GM19395 (cell line): ENCODE results near the gene ZFYVE19.

Source experiments
- ATAC-seq: cut with Tn5 transposase; IDR thresholded peaks from one replicate; pipeline ENCODE4 v1.9.1; 2021; ENCODE audit warnings: mild to moderate bottlenecking, moderate library complexity; ENCODE audit not compliant: unreplicated experiment

ZFYVE19 gene, protein sequence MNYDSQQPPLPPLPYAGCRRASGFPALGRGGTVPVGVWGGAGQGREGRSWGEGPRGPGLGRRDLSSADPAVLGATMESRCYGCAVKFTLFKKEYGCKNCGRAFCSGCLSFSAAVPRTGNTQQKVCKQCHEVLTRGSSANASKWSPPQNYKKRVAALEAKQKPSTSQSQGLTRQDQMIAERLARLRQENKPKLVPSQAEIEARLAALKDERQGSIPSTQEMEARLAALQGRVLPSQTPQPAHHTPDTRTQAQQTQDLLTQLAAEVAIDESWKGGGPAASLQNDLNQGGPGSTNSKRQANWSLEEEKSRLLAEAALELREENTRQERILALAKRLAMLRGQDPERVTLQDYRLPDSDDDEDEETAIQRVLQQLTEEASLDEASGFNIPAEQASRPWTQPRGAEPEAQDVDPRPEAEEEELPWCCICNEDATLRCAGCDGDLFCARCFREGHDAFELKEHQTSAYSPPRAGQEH

DNA sequence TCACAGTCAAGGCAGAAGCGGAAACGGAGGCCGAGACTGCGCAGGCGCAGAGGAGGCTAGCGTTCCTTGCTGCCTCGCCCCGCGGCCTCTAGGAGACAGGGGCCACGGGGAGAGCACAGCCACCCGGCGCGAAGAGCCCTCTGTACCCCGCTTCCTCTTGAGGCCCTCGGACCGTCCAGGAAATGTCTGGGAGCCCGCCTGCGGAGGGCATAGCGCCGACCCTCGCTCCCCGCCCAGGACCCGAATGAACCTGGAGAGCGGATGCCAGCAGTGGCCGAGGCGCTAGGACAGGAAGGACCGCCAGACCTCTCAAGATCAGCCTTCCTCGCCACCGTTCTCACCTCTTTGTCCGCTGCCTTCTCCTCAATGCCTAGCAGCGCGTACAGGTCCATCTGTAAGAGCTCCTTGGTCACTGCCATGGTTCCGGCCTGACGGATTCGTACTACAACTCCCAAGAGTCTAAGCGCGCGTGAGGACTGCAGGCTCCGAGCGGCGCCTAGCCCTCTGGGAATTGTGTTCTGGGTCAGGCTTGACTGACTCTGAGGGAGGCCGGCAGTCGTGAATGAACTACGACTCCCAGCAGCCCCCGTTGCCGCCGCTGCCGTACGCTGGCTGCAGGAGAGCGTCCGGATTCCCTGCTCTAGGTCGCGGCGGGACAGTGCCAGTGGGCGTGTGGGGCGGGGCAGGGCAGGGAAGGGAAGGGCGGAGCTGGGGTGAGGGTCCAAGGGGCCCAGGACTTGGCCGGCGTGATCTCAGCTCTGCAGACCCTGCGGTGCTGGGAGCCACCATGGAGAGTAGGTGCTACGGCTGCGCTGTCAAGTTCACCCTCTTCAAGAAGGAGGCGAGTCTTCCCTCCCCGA lies at the start of gene ZFYVE19, which contains the start of gene DNAJC17:
TSS of gene ZFYVE19 (plus strand) at position 62 of the 860 bp plus-strand sequence. CDS start at position 563, 501 bp downstream.
TSS of gene DNAJC17 (minus strand) at position 446 of the 860 bp plus-strand sequence. CDS start at position 419, 27 bp downstream.
- peak; percentile 94 for ATAC-seq

DNA sequence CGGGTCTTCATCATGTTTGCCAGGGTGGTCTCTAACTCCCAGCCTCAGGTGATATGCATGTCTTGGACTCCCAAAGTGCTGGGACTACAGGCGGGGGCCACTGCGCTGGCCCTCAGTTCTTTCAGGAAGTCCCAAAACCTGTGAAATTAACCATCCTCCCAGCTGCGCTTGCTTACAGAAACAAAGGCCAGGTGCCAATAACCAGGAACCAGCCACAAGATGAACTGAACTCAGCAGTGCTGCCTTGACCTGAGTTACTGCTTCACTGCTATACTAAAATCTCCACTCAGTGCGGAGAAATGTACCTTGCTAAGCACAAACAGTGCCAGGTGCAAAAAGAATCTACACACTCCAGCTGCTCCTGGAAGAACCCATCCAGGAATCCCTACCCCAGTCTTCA lies 46.9 kb upstream of the ZFYVE19 start:
- ATAC-seq: no peak

DNA sequence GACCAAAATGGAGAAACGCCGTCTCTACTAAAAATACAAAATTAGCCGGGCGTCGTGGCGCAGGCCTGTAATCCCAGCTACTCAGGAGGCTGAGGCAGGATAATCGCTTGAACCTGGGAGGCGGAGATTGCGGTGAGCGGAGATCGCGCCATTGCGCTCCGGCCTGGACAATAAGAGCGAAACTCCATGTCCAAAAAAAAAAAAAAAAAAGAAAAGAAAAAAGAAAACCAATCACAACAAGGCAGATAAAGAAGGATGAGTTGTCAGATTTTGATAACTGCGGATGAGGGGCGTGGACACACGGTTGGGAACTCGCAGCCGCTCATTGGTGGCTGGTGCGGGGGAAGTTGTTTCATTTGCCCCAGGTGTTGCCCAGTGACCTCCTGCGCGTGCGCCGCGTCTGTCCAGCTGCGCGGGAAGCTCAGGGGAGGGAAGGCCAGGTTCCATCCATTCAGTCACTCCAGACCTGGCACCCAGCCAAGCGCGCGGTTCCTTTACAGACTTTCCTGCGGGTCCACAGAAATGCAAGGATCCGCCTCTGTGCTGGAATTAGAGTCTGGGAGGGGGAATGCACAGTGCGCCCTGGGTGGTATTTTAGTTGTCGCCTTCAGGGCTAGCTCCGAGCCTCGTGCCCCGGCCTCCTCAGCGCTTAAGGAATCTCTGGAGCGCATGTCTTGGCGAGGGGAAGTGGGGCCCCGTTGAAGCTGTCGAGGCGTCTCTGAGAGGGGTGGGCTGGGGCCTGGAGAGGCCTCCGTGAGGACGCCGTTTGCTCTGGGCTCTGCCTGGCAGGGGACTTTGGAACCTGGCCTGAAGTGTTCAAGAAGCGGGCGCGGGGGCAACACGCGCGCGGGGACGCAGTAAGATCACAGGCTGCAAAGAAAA lies 43.7 kb upstream of the ZFYVE19 start:
- no peak for ATAC-seq

DNA sequence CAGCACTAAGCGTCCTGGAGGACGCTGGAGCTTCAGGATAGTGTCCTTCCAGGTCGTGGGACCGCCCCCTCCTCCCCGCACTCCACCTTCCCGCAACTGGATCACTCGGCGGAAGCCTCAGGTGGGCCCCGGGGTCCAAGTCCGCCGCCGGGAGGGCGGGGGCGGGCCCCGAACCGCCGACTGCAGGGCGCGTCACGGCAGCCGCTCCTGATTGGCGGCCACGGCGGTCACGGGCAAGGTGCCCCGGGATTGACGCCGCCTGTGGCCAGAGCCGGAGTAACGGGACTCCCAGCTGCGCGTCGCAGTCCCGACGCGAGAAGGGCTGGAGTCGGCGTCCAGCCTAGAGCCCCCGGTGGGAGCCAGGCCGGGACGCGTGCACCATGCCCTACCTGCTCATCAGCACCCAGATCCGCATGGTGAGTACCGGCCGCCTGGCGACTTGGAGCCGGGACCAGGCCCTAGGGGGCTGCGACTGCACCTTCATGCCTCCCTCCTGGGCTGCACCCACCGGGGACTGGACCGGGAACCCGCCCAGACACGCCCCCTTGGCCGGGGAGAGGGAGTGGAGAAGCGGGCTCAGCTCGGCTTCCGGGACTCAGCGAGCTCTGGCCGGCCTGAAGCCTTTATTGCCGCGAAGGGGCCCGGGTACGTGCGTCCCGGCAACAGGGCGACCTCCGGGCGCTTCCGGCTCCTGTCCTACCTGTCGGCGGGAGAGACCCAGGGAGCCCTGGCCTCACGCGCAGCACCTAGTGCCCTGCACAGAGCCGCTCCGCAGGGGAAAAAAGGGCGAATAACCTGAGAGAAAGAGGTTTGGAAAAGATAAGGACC lies 42.9 kb upstream of the ZFYVE19 start, which contains the start of gene GCHFR:
TSS of gene GCHFR (plus strand) at position 268 of the 828 bp plus-strand sequence. CDS start at position 381, 113 bp downstream.
- peak; percentile 45 for ATAC-seq

DNA sequence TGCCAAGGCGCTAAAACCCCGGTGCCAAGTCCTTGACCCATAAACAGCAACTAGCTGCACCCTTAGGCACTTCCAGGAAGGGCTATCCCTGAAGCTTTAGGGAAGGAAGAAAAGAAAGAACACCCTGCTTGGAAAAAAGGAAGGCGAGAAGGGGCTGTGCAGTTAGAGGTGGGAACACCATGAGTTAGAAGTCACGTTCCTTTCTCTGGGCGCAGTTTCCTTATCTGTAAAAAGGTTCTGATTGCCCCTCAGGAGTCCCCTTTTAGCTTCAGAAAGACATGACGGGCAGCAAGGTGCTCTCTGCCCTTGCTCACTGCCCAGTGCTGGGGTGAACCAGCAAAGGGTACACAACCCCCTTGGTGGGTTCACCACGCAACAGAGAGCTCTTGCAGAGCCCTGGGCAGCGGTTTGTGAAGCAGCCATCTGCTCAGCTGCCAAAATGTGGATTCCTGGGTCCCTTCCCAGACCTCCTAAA lies 42.2 kb upstream of the ZFYVE19 start:
- ATAC-seq: no peak

DNA sequence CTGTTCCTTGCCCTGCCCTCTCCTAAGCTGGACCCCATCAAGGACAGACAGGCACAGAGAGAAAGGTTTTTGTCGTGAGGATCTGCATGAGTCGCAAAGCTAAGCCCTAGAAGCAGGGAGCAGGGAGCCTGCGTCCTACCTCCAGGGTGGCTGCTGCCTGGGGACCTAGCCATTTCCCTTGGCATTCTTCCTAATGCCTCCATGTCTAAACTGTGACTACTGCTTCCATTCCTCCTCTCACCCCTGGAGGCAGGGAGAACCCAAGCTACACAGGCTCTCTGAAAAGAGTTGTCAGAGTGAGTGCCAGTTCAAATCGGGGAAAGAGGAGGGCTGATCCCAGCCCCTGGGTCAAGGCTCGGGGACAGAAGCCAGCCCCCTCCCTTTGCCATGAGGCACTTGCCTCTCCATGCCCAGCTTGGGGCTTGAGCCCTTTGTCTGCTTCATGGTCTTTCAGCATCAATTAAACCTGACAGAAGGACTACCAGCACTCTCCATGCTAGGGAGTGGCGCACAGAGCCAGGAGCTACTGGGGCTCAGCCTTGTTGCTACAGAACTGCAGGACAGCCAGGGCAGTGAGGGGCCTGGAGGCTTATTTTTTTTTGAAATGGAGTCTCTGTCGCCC lies 40.6 kb upstream of the ZFYVE19 start:
- no peak for ATAC-seq

DNA sequence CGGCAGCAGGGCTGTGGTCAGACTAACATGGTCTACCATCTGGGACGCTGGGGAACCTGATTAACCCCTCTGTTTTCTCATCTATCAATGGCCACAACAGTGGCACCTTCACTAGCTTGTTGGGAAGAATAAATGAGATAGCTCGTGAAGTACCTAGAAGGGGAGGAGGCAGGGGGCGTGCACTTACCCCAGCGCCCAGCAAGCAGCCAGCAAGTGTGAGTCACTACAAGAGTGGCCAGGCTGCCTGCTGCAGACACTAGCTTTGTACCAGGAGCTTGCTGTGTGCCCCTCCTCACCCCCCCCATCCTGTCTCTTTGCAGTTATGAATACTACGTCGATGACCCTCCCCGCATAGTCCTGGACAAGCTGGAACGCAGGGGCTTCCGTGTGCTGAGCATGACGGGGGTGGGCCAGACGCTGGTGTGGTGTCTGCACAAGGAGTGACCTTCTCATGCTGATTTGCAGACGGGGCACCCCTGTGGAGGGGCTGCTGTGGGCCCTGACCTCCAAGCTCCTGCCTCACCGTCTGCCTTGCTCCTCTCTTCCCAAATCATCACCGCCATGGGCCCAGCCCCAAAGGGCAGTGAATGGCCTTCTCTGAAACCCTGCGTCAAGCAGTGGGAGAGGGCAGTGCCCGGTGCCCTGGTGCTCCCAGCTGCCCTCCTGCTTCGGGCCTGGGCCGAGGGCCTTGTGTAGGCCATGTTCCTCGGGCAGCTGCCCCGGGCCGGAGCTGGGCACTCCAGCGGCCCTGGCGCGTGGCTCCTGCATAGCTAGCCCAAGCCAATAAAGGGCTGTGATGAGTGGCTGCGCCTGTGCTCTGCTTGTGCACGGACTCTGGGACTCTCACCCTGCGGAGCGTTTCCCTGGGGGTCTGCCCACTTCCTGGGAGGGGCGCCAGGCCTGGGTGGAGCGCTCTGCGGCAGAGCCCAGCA lies 39.7 kb upstream of the ZFYVE19 start:
- no peak for ATAC-seq

DNA sequence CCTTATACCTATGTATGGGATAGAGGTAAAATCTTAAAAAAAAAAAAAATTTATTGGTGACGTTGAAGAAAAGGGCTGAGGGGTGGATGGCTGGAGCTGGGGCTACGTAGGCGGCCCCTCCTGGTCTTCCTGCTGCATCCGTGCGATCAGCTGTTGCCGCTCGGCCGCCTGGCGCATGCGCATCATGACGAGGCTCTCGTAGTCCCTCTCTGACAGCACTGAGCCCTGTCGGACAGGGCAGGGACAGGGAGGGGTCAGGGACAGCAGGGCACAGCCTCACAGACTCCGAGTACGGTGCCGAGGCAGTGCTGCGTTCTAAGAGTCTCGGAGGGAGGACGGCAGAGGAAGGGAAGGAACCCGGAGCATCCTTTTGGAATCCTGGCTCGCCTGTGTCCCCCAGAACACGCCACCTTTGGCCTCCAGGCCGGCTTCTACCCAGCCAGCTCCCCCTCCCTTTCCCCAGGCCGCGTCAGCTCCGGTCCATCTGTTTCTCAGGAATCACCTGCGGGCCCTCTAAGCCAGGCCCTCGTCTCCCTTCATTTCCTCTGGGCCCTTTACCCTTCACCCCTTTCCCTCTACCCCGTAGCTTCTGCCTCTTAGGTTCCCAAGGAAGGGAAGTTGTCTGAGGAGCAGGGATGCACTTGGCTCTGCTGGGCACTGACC lies 38.9 kb upstream of the ZFYVE19 start:
- ATAC-seq: no peak

DNA sequence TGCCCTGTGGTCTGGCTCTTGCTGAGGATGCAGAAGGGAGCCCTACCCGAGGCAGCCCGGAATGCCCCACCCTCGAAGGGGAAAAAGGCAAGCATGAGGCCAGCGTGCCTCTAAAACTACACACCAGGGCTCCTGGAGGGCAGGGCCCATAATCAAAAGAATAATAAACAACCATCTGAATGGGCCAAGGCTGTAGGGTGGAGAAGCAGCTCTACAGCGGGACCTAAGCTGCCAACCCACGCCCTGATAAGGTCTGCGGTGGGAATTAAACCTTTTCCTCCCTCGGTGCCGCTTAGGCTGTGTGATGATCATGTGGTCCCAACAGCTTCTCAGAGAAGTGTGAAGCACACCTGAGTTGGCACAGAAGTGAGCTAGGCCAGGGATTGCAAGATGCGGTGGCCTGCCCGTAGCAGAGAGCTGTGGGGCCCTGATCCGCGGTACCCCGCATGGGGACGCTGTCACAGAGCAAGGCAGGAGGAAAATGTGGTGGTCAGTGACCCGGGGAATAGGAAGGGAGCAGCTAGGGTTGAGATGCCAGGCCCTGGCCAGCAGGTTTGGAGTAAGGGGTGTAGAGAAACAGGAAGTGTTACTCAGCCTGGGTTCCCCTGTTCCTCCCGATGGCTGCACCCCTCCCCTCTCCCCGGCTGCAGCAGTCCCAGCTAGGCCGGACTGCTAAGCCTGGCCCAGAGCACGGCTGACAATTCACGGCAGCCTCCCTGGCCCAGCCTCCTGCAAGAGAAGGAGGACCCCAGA lies 38.2 kb upstream of the ZFYVE19 start:
- peak; percentile 2 for ATAC-seq

DNA sequence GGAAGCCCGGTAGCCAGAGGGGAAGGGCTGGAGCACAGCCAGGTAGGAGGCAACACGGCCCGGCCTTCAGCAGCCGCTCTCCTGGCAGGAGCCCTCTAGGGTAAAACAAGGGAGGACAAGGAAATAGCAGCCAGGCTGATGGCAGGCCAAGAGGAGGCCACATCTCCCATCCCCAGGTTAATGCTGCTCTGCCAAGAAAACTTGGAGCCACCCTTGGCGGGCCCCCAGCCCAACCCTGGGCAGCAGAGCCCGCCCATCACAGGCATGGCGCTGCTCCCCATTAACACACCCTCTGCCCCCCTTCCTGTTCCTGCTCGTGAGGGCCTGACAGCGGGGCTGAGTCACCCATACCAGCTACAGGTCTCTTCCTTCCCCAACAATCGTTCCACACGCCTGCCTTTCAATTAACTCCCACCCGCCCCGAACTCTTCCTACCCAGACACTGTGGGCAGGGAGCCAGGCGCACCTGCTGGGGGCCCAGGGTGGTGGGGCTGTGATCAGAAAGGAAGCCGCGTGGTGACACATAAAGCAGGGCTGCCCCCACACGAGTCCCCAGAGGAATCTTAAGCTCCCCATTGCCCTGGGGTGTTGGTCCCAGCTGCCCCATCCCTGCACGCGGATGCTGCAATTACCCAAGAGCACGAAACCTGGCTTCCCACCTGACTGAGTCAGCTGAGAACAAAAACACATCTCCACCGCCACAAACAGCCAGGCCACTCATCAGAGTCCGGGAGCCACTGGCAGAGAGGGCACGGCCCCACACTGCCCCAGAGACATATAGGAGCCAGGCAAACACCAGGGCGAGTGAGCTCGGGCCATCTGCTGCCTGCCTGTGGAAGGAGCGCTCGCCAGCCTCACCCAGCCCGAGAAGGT lies 37.4 kb upstream of the ZFYVE19 start, which contains the start of gene C15orf62:
TSS of gene C15orf62 (plus strand) at position 707 of the 873 bp plus-strand sequence. CDS start 516 bp downstream, outside the sequence.
- ATAC-seq: peak; percentile 43

DNA sequence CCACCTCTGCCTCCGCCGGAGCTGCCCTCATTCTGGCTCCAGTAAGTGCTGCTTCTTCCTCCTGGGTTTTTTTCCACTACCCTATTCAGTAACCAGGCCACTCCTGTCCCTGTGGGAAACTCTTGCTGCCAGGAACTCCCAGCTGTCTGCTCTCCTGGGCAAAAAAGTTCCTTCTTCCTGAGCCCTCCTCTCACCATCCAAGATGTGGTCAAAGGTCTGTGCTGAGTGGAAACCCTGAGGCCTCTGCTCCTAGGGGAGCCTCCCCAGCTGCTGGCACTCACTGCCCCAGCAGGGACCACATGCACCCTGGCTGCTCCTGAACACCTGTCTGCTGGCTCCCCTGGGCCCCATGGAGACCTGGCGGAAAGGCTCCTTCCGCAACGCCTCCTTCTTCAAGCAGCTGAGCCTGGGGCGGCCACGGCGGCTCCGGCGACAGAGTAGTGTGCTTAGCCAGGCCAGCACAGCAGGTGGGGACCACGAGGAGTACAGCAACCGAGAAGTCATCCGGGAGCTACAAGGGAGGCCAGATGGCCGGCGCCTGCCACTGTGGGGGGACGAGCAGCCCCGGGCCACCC lies 36.7 kb upstream of the ZFYVE19 start:
- ATAC-seq: no peak

DNA sequence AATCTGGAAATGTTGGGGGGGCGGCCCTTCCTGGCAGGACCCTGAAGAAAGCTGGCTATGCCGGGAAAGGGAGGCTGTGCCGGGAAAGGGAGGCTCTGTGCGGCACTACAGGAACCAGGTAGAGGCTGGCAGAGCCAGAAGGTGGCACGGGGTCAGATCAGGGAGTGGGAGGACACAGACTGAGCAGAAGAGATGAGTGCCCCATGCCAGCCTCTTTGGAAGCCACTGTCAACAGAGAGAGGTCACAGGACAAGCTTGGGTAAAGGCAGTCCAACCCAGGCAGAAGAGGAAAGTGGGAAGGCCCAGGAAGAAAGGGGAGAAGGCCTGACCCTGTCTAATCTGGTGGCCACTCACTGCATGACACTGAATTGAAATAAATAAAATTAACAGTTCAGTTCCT lies 35.6 kb upstream of the ZFYVE19 start:
- ATAC-seq: no peak

DNA sequence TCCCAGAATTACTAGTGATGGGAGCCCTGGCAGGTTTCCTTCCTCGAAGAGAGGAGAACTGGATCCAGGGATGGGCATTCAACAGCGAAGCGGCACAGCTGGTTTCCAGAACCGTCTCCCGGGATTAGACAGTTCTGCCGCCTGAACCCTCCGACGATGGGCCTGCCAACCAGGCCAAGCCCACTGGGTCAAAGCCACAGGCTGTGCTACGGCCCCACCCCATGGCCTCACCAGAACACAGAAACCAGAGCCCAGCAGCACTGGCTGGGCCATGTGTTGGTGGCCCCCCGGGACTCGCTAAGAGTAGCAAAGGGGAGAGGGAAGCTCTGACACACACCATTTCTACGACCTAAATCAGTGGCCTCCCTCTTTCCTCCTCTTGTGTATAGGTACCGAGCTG lies 34.9 kb upstream of the ZFYVE19 start:
- no peak for ATAC-seq

DNA sequence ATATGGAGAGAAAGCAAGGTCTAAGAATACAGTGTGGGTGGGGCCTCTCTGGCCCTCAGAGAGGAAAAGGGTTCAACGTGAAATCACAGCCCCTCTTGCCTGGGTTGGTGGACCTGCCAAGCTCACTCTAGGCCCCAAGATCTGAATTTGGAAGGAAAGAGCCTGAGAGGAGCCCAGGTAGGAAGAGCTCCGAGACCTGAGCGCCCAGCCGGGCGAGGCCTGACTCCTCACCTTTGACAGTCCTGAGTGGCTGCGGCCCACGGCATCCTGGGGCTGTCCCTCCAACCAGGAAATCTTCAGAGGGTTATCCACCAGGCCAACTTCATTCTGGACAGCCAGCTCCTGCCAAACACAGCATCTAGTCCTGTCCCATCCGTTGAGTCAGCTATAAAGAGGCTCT lies 33.4 kb upstream of the ZFYVE19 start:
- no peak for ATAC-seq

DNA sequence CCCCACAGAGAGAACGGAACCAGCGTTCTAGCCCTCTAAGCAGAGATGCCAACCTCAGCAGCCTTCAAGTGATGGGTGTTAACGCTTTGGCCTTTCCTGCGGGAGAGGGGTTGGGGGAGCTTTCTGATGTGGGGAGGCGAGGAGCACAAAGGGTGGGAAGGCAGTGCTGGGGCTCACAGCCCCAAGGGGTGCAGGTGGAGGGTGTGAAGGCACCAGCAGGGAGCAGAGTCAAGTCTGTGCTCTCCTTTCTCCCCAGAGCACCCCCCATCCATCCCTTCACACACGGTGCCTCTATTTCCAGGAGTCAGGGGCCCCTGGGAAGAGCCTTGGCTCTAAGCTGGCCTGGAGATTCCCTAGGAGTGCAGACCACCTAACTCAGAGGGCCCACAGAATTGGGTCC lies 33.0 kb upstream of the ZFYVE19 start:
- no peak for ATAC-seq
